ENCODE measurements around the gene CNTNAP2.
A peak's percentile ranks its signal among the peaks of the same experiment; 100 is the strongest.

Gene CNTNAP2

DNA sequence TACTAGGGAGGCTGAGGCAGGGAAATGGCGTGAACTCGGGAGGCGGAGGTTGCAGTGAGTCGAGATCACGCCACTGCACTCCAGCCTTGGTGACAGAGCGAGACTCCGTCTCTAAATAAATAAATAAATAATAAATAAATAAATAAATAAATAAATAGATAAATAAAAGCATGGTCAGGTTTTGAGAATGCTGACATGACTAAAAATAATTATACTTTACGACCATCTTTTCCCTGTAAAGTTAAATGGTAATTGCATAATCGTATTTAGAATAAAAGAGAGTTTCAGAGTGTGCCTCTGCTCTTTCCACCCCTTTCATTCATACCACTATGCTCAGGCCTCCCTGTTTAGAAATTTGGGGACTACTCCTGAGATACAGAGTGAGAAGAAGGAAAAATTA, 326.5 kb downstream of the CNTNAP2 start:
- DNase-seq = no peak

DNA sequence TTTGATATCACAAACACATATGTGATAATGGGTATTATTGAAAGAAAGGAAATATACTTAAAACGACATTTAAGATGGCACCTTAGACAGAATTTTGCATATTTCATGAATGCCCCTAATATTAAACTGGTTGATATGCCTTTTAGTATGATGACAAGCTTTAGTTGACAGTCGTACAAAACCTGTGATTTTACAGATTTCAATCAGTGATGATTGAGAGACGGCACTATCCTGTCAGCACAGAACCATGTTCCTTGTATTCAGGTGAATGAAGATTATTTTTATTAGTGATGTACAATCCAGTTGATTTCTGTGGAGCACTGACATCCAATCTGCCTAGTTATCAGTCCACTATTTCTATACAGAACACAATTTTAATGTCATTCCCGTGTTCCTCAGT, 333.0 kb downstream of the CNTNAP2 start:
- no peak for DNase-seq

DNA sequence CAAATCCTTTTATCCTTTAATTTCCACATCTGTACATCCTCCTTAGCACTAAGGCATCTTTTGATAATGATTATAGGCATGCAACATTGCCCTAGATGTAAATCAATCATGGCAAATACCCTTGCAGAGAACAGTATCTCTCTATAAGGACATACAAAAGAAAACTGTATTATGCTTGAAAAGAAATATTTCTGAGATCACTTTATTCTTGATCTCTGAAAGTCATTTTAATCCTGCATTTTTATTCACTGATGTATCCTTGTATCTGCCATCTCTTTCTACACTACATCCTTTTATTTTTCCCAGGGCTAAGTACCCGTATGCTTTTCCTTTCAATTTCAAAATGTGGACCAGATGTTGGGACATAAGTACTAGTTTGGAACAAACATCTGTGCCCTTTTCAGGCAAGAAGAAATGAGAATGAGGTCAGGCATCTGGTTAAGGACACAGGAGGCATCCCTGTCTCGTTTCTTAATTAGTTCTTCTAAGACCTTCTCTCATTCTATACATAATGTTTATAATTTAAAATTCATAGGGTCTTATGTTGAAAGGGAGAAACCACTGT, 338.6 kb downstream of the CNTNAP2 start:
- no peak for DNase-seq

DNA sequence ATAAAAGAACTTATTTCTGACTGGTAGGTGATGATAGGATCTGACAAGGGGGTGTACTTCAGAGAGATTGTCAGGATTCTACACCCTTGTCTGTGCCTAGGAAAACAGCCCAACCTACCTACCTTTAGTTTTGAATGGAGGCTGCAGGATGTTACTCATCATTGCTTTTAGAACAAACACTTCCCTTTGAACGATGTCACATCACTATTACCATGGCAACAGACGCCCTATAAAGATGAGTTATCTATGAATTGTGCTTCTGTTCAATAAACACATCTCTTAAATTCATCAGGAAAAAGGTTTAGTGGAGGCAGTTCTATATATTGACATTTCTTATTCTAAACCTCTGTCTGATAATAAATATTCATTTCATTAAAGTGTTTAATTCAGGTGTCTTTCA, 362.4 kb downstream of the CNTNAP2 start:
- no peak for DNase-seq

DNA sequence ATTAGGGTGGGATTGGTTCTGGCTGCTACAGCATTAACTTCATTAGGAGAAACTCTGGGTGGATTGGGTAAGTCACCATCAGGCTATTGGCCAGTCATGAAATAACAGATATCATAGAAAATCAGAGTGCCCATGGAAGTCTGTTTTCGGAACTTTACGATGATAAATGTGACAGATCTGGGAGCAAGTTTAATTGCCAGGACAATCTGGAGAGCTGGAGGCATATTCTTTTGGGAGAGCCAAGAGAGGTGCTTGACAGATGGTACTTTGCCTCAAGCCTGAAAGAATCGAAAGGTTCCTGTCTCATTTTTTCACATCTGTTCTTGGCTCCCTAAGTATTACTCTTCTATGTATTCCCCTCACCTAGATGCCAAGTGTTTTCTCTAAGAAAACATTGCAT, 369.9 kb downstream of the CNTNAP2 start:
- no peak for DNase-seq

DNA sequence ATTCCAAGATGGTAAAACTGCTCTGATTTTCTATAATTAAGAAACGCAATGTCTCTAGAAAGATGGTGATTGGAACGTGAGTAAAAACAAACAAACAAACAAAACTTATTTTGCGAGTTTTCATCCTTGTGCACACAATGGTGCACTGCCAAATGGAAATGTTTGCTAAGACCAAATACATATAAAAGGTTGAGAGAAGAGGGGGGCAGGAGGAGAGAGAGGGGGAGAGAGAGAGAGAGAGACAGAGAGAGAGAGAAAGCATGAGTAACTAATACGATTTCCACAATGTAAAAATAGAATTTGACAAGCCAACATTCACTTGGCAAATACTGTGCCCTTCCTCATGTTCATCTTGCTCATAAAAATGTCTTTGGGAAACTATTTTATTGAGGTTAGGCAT, 375.4 kb downstream of the CNTNAP2 start:
- DNase-seq = no peak

DNA sequence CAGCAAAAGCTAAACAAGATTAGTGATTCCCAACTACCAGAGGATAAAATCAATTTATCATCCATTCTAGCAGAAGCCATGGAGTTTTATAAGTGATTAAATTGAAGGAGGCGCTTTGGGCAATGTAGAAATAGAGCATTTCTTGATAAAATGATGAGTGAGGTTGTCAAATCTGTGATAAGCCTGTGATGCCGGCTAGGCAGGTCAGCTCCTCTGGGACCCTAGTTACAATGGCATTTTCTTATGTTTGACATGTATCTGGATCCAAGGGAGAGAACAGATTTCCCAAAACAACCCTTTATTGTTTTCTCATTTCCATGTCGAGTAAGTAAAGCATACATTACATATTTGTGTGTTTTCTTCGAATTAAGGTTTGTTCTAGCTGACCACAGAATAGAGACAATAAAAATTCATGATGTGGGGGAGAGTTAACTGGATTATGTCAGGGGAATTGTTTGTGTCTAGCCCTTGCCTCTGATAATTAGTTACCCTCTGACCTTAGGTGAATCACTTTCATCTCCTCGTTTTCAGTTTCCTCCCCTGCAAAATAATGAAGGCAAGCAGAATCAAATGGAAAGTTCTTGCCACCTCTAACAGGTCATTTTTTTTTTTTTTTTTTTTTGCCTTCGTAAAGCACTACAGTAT, 378.5 kb downstream of the CNTNAP2 start:
- no peak for DNase-seq

DNA sequence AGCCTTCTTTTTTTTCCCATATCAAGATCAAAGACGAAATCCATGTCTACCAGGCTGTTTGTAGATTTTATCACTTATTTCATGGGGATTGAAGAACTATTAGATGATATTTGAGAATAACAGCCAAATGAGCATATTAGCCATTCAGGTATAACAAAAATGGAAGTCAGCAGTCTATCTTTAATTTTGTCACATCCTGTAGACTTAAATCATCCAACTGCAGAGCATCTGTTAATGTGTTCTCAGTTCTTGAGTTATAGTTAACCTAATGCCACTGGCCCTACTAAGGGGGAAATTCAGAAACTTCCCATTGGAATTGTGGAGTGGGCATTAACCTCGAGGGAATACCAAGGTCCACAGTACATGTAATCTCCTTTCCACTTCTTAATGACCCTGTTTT, 380.1 kb downstream of the CNTNAP2 start:
- DNase-seq = no peak

DNA sequence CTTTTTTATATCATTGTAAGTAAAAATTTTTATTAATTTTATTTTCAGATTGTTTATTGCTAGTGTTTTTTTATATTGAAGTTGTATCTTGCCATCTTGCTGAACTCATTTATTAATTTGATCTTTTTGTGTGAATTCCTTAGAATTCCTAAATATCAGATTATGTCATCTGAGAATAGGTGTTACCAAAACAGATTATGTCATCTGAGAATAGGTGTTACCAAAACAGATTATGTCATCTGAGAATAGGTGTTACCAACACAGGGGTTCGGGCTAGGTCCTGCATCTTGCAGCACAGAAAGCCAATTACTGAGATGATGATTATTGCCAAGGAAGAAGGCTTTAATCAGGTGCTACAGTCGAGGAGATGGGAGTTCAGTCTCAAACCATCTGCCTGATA, 383.4 kb downstream of the CNTNAP2 start:
- DNase-seq = no peak

DNA sequence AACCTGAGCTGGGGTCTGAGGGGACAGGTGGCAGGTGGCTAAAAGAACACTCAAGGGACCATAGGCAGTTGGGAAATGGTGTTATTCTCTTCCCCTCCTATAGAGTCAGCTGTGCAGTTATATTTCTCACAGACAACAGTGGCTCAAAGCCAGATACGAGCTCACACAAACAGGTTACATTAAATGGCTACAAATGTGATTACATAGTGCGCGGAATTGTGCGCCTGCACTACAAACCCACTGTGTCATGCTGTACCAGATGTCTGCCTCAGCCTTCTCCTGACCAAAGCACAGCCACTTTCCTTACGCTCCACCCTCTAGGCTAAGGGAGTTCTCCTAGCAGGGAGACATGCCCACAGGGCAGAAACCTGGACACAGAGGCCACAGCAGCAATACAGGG, 387.2 kb downstream of the CNTNAP2 start:
- no peak for DNase-seq

DNA sequence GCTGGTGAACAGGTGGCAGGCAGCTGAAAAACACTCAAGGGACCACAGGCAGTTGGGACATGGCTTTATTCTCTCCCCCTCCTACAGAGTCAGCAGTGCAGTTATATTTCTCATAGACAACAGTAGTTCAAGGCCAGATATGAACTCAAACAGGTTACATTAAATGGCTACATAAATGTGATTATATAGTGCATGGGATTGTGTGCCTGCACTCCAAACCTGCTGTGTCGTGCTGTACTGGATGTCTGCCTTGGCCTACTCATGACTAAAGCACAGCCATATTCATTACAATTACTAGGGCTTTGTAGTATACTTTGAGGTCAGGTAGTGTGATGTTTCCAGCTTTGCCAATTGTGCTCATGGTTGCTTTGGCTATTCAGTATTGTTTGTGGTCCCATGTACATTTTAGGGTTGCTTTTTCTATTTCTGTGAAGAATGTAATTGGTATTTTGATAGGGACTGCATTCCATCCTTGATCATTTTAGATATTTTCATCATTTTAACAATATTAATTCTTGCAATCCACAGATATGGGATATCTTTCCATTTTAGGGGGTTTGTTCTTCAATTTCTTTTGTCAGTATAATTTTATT, 393.6 kb downstream of the CNTNAP2 start:
- DNase-seq = no peak

DNA sequence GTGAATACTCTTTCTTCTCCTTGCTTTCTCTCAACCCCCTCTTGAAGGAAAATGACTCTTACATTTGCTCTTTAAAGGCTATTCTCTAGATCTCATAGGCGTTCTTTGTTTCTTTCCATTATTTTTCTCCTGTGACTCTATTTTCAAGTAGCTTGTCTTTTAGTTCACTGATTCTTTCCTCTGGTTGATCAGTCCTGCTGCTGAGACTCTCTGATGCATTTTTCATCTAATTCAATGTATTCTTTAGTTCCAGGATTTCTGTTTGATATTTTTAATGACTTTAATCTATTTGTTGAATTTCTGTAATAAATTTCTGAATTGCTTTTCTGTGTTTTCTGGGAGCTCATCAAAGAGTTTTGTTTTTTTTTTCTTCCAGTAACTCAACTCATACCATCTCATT, 397.7 kb downstream of the CNTNAP2 start:
- no peak for DNase-seq

DNA sequence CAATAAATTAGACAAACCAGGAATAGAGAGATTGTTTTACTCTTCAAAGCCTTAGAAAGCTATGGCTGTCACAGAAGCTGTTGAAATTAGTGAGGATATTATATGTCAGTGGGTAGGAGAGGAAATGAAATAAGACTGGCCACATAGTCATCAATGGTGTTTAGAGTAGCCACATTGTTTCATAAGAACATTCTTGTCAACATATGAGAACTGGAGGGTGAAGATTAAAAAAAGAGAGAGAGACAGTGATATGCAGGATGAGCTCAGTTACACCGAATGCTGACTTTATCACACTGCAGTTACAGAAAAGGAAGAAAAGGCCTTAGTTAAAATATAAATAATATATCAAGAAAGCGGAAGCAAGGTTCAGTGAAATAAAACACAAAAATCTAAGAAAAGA, 412.0 kb downstream of the CNTNAP2 start:
- peak in 2 of 4 experiments; percentile 9 to 25 for DNase-seq

DNA sequence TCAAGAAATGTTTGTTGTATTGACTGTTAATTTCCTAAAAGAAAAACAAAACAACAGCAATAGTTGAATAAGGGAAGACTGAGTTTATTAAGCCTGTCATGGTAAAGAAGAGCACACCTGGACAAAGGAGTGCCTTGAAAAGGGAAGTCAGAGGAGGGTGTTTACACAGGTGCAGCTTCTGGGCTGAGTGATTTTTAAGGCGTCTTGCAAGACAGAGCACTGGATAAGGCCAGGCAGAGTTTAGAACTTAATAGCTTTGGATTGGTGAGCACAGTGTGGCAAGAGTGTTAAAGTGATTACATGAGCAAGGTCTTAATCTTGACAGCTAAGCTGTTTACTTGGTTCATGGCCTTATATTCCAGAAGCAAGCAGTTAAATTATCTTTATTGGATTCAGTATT, 423.2 kb downstream of the CNTNAP2 start:
- DNase-seq = no peak

DNA sequence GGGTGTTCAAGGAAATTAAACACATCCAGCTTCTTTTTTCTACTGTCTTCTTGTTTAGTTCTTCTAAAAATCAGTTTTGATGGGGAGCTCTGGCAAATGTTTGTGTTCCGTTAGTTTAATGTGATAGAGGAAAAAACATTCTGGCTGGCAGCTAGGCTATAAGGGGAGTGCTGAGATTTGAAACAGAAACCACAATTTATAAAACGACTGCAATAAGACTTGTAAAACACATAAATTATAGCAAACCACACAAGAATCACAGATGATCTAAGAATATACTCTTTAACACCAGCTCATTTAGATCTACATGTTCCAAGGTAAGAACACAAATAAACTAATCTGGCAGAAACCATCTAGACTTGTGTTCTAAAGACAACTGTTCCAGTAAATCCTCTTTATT, 425.5 kb downstream of the CNTNAP2 start:
- DNase-seq = no peak

DNA sequence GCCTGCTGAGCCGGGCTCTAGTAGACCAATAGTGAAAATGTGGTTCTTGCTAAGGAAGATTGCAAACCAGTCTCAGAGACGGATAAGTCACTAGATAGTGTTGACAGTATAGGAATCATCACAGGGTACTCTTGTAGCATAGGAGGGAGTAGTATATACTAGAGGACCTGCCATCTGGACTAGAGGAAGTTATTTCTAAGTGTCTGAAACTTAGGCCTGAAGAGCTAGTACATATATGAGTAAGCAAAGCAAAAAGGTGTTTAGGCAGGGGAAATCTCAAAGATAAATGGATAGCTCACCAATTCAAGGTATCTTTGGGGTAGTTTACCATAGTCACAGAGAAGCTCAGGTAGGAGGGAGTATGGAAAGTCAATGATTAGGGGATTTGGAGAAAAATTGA, 428.1 kb downstream of the CNTNAP2 start:
- no peak for DNase-seq

DNA sequence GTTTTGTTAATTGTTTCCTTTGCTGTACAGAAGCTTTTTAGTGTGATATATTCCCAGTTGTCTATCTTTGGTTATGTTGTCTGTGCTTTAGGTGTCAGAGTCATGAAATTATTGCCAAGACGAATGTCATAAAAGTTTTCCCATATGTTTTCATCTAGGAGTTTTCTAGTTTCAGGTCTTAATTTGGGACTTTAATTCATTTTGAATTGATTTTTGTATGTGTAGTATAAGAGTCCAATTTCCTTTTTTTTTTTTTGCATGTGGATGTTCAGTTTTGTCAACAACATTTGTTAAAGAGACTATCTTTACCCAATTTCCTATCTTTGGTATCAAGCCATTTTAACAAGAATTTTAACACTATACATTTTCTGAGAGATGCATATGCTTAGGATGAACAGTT, 432.2 kb downstream of the CNTNAP2 start:
- DNase-seq = no peak

DNA sequence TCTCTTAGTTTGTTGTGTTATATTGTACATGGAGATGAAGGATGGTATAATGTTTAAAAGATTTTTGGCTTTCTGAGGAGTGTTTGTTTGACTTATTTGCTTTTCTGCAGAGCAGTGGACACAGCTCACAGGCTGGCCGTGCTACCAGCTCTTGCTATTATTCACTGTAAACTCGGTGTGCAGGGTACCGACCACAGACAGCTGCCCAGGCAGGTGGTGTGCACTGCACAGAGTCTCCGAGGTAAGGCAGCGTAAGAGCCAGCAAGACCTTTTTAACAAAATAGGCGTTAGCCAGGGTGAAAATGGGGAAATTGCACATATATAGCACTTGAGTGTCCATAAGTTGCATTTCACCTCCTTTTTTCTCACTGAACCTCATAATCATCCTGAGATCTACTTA, 438.0 kb downstream of the CNTNAP2 start:
- DNase-seq = no peak

DNA sequence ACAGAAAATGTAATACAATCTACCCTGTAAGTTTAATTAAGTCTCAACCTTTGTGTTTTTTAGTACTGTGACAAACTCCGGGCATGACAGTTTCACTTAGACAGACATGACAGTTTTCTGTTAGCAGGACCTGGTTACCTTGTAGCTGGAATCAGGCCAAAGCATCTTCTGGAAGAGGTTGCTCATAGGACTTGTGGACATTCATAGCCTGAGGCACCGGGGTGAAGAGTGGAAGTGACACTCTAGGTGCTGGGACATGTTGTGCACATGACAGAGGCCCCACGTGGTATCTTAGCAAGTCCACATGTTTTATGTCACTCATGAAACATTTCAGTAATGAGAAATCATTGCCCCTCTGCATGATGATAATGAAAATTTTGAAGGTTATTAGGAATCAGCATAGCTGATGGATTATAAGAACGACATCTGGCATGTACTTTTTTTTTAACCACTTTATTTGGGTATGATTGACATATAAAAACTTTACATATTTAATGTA, 441.4 kb downstream of the CNTNAP2 start:
- DNase-seq = no peak

DNA sequence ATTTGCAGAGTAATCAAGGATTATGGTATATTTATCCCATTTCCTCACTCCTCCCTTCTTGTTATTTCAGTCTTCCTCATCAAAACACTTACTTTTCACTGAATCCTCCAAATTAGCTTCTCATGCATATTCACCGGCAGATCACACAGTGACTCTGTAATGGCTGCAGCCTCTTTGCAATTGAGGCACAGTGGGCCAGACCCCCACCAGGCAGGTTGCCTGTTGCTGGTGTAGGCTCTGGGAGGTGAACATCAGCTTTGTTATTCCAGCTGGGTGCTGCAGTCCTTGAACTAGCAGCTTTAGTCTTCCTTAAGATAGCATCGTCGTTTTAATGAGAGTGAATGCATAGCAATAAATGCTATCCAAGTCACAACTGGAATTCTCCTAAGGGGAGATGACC, 449.3 kb downstream of the CNTNAP2 start:
- no peak for DNase-seq

DNA sequence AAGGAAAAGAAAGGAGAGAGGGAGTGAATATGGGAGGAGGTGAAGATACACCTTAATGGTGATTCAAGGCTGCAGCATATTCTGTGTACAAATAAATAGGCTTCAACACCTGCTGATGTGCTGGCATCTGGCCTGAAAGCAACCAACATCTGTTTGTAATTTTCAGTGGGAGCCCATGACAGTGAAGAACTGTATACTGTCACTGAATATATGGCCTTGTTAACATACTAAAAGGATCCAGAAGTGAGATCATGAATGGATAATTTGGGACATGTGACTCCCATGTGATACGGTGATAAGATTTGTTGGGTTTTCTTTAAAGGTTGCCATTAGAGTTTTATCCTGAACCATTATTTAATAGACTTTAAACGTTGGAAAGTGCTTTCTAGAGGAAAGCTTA, 459.3 kb downstream of the CNTNAP2 start:
- DNase-seq = no peak

DNA sequence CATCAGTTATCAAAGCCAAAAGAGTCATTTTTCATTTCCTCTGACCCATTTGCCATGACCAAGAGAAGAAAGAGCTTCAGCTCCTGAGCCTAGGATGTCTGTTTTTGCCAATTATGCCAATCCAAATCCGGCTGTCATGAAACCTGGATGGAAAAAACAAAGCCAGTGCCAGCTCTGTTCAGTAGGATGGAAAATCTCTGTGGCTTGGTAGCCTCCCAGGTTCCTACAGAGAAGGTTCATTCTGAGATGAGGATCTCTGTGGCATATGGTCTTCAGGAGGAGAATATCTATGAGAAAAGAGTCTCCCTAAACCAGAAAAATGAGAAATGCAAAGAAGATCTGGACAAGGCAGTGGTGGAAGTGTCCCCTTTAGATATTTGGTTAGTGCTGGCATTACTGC, 475.4 kb downstream of the CNTNAP2 start:
- no peak for DNase-seq

DNA sequence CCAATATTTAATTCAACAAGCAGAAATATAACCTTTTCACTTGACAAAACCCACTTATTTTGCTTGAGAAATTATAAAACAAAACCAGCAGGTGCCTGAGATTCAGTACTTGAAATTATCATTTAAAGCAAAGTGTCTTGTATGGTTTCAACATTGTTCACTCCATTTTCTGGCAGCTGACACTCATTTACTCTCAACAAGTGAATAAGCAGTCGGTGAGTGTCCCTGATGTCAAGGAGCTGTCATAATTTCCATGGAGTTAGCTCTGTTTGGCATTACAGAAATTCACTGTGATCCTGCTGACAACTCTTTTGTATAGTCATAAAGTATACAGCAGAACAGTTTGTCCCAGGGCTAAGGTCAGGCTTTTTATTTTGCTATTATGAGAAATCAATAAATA, 490.0 kb downstream of the CNTNAP2 start:
- no peak for DNase-seq

DNA sequence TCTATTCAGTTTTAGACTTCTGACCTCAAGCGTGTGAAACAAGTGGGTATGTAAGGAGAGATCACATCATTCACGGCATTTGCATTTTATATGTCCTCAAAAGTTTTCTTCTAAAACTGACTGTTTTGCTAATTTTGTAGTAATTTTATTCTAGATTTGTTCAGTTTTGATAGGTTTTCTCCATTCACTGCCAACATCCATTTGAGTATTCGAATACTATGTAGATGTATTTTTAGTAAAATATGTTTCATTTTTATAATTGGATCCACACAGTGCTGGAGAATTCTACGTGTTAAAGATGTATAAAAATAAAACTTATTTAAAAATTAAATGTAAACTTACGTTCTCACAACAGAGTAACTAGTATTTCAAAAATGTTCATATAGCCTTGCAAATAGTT, 503.0 kb downstream of the CNTNAP2 start:
- no peak for DNase-seq

DNA sequence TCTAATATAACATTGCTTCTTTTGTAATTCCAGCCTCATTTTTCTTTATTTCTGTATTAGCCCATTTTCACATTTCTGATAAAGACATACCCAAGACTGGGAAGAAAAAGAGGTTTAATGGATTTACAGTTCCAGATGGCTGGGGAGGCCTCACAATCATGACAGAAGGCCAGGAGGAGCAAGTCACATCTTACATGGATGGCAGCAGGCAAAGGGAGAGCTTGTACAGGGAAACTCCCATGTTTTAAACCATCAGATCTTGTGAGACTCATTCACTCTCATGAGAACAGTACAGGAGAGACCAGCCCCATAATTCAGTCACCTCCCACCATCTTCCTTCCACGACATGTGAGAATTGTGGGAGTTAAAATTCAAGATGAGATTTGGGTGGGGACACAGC, 510.3 kb downstream of the CNTNAP2 start:
- no peak for DNase-seq

Data from suppressor macrophage (primary cell).